Stimulated activated naive B cell treated with anti-CD40 and anti-IgM and Interleukin-4, amounts not matched to agents 10 μg/mL and 1 μg/mL and 100 μg/mL, for 72 hours (primary cell): Measurements from ENCODE around the gene PRKAR1A.
"Not testable (repeated sequence)": the region's sequence is repeated elsewhere in the genome, so short reads cannot be mapped to it uniquely, and the experiment has no call there.

ENCODE experiments used
- ATAC-seq, 2 donors: fragments of 150-1000 bp; cut with Tn5 transposase; replicated peaks; 2 replicates each; pipeline ENCODE4 v1.10.0; 2021; ENCODE audit warnings: moderate library complexity in 1 of 2
- DNase-seq: peaks from one replicate; pipeline ENCODE4 v3.0.0; 2021
- H3K27ac Mint-ChIP-seq: one replicate; pipeline ENCODE4 v1.8.0; 2022; ENCODE audit warnings: mild to moderate bottlenecking, mixed read lengths
- H3K27me3 Mint-ChIP-seq, 2 donors: one replicate each; pipeline ENCODE4 v1.8.0; 2022; ENCODE audit warnings: mixed read lengths in 2 of 2
- H3K36me3 Mint-ChIP-seq, 2 donors: one replicate each; pipeline ENCODE4 v1.8.0; 2022; ENCODE audit warnings: mixed read lengths in 2 of 2, mild to moderate bottlenecking in 1 of 2
- H3K4me1 Mint-ChIP-seq, 2 donors: one replicate each; pipeline ENCODE4 v1.8.0; 2022; ENCODE audit warnings: mixed read lengths in 2 of 2, mild to moderate bottlenecking in 1 of 2
- H3K4me3 Mint-ChIP-seq, 2 donors: one replicate each; pipeline ENCODE4 v1.8.0; 2022; ENCODE audit warnings: mild to moderate bottlenecking in 2 of 2, mixed read lengths in 2 of 2, moderate library complexity in 1 of 2
- H3K9me3 Mint-ChIP-seq, 2 donors: one replicate each; pipeline ENCODE4 v1.8.0; 2022; ENCODE audit warnings: mixed read lengths in 2 of 2, mild to moderate bottlenecking in 1 of 2

The PRKAR1A gene

GRCh38 chr17:68498479-68499326 lies 13.5 kb upstream of the PRKAR1A start:
- H3K9me3 Mint-ChIP-seq: peaks cover 5 to 10% of the 10 kb centered on the region in 2 donors
- H3K4me3 Mint-ChIP-seq: peak overlapping the region; percentile 37 to 38
- ATAC-seq (peak; percentile 31 to 41), DNase-seq (no peak)
- peaks cover 11 to 12% of the 10 kb centered on the region in 2 donors for H3K36me3 Mint-ChIP-seq
- peak overlapping the region; percentile 92 for H3K27ac Mint-ChIP-seq
- H3K27me3 Mint-ChIP-seq: peaks cover 0 to 3% of the 10 kb centered on the region in 2 donors
- H3K4me1 Mint-ChIP-seq: peaks cover 22 to 25% of the 10 kb centered on the region in 2 donors

- ATAC-seq (no peak), DNase-seq (no peak)
- H3K27ac Mint-ChIP-seq: no peak overlapping the region
- H3K9me3 Mint-ChIP-seq: peaks cover 8 to 10% of the 10 kb centered on the region in 2 donors
- H3K4me3 Mint-ChIP-seq: no peak overlapping the region
- H3K4me1 Mint-ChIP-seq: peaks cover 22 to 25% of the 10 kb centered on the region in 2 donors
- peaks cover 11 to 12% of the 10 kb centered on the region in 2 donors for H3K36me3 Mint-ChIP-seq
- H3K27me3 Mint-ChIP-seq: peaks cover 0 to 3% of the 10 kb centered on the region in 2 donors
Observed at GRCh38 chr17:68499587-68499986, 12.6 kb upstream of the PRKAR1A start.

DNA sequence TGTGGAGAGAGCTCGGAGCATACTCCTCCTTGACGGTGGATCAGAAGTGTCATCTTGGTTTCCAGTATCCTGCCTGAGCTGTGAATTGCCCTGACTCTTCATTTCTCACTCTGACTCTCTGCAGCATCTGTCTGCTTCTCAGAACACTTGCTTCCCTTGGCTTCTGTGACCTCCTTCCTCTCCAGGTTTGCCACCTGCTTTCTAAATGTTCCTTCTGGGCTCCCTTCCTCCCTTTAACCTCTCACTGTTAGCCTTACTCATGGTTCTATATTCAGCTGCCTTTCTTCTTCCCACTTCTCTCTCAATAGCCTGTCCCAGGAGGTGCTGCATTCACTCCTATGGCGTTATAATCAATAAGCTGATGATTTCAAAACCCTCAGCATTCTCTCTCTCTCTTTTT lies 11.2 kb upstream of the PRKAR1A start:
- no peak for DNase-seq
- no peak for ATAC-seq
- Mint-ChIP-seq H3K4me3 (no peak overlapping the region), H3K4me1 (peaks cover 22 to 25% of the 10 kb centered on the region in 2 donors), H3K27me3 (peaks cover 0 to 3% of the 10 kb centered on the region in 2 donors), H3K9me3 (peaks cover 8 to 10% of the 10 kb centered on the region in 2 donors), H3K36me3 (peaks cover 11 to 12% of the 10 kb centered on the region in 2 donors), H3K27ac (peak overlapping the region; percentile 1)

DNA sequence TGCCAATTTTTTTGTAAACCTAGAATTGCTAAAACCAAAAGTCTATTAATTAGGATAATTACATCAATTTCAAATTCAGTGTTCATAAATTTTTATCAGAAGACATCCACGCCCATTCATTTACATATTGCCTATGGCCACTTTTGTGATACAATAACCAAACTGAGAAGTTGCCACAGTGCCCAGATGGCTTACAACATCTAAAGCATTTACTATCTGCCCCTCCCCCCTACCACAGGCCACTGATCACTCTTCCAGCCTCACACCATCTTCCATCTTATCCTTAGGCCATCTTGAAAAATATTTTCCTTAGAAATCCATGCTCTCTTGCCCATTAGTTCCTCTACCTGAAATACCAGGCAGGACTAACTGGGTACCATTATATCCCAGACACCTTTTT lies 6.3 kb upstream of the PRKAR1A start:
- Mint-ChIP-seq H3K36me3 (peaks cover 4% of the 10 kb centered on the region in 2 donors), H3K4me1 (peaks cover 6 to 12% of the 10 kb centered on the region in 2 donors), H3K9me3 (peaks cover 5% of the 10 kb centered on the region in 2 donors), H3K27ac (no peak overlapping the region), H3K27me3 (peaks cover 0 to 3% of the 10 kb centered on the region in 2 donors), H3K4me3 (no peak overlapping the region)
- DNase-seq: no peak
- ATAC-seq: no peak

GRCh38 chr17:68507576-68507975 lies 4.7 kb upstream of the PRKAR1A start:
- Mint-ChIP-seq H3K4me1 (peaks cover 3 to 24% of the 10 kb centered on the region in 2 donors), H3K9me3 (peaks cover 0 to 3% of the 10 kb centered on the region in 2 donors), H3K36me3 (no peaks in the 10 kb centered on the region), H3K27ac (no peak overlapping the region), H3K4me3 (no peak overlapping the region), H3K27me3 (no peaks in the 10 kb centered on the region)
- DNase-seq (no peak), ATAC-seq (no peak)

- Mint-ChIP-seq H3K9me3 (peaks cover 0 to 2% of the 10 kb centered on the region in 2 donors), H3K36me3 (peaks cover 7% of the 10 kb centered on the region in 2 donors), H3K4me3 (no peak overlapping the region), H3K27ac (no peak overlapping the region), H3K4me1 (peaks cover 8 to 37% of the 10 kb centered on the region in 2 donors), H3K27me3 (no peaks in the 10 kb centered on the region)
- DNase-seq: no peak
- ATAC-seq: no peak
Observed at GRCh38 chr17:68509141-68510057, 2.8 kb upstream of the PRKAR1A start.

GRCh38 chr17:68511254-68511670 lies 968 bp upstream of the PRKAR1A start:
- Mint-ChIP-seq H3K27ac (peak overlapping the region; percentile 88), H3K9me3 (no peaks in the 10 kb centered on the region), H3K36me3 (peaks cover 12 to 18% of the 10 kb centered on the region in 2 donors), H3K27me3 (no peaks in the 10 kb centered on the region), H3K4me1 (peaks cover 16 to 52% of the 10 kb centered on the region in 2 donors), H3K4me3 (peak overlapping the region; percentile 79 to 96)
- ATAC-seq (no peak), DNase-seq (no peak)

GRCh38 chr17:68511671-68512246 lies 471 bp upstream of the PRKAR1A start:
- Mint-ChIP-seq H3K4me1 (peaks cover 16 to 52% of the 10 kb centered on the region in 2 donors), H3K4me3 (peak overlapping the region; percentile 92 to 96), H3K27me3 (no peaks in the 10 kb centered on the region), H3K36me3 (peaks cover 14 to 20% of the 10 kb centered on the region in 2 donors), H3K27ac (peak overlapping the region; percentile 98), H3K9me3 (no peaks in the 10 kb centered on the region)
- ATAC-seq (peak; percentile 69 to 74), DNase-seq (peak; percentile 76)

DNA sequence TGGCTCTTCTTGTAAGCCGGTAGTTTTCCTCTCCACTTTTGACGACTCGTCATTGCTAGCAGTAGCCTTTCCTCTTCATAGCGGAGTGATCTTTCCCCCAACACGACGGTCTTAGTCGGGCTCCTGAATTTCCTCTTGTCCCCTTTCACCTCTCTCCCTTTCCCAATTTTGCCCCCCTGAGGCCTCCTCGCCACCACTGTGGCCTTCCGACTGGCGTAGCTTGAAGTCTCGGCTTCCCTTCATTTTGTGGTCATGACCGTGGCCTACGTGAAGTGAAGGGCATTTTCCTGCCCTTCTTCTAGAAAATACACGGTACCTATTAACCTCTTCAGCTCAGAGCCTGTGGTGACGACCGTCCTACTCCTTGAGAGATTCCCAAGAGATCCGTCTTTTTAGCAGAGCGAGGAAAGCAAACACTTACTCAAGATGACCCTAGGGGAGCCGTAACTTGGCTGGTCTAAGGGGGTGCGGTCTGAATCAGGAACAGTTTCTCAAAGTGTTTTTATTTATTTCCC lies 787 bp downstream of the PRKAR1A start:
- peaks cover 23 to 32% of the 10 kb centered on the region in 2 donors for H3K36me3 Mint-ChIP-seq
- DNase-seq: no peak
- H3K27ac Mint-ChIP-seq: peak overlapping the region; percentile 97
- no peaks in the 10 kb centered on the region for H3K27me3 Mint-ChIP-seq
- ATAC-seq: peak in 1 of 2 donors; percentile 2
- H3K9me3 Mint-ChIP-seq: no peaks in the 10 kb centered on the region
- H3K4me3 Mint-ChIP-seq: peak overlapping the region; percentile 95 to 96
- peaks cover 16 to 62% of the 10 kb centered on the region in 2 donors for H3K4me1 Mint-ChIP-seq

DNA sequence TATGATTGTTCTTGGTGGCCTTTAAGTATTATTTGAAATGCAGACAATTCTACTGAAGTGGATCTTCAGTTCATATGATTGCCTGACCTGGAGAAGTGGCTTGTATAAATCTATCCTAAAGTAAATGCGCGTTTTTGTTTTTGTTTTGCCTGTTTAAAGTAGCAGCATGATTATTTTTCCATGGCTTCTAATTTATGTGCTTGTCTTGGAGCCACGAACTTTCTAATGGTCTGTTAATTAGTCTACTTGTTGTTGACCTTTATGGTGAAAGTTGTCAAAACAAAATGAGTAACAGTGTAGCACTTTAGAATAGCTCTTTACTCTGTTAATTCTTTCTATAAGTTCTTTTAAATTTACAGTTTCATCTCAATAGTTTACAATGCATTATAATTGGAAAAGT lies 1.7 kb downstream of the PRKAR1A start:
- Mint-ChIP-seq H3K4me1 (peaks cover 18 to 65% of the 10 kb centered on the region in 2 donors), H3K27me3 (no peaks in the 10 kb centered on the region), H3K9me3 (peaks cover 0 to under 1% of the 10 kb centered on the region in 2 donors), H3K36me3 (peaks cover 27 to 39% of the 10 kb centered on the region in 2 donors), H3K4me3 (peak overlapping the region; percentile 95 to 96), H3K27ac (peak overlapping the region; percentile 25)
- ATAC-seq (no peak), DNase-seq (no peak)

DNA sequence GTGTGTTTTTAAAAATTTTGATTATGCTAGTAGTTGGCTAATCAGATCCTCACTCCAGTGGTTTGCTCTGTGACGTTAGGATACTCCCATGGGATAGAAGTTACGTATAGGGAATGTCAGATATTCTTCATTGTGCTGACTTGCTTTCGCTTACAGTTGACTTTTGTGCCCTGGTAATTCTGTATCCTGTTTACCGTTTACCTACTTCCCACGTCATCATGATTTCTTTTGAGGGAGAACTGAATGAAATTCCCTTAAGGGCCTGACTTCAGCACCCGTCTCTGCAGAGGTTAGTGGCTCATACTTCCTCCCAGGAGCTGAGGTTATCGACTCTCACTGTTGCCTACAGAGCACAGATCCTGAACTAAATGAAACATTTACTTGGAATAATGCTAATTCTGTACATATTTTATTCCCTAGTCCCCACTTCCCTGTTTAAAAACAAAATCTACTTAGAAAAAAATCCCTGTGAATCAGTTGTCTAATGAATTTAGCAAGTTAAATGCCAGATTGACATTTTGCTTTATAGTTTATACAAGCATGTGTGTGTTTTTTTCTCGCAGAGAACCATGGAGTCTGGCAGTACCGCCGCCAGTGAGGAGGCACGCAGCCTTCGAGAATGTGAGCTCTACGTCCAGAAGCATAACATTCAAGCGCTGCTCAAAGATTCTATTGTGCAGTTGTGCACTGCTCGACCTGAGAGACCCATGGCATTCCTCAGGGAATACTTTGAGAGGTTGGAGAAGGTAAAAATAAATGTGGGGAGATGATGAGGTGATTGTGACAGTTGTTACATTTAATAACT lies 2.8 kb downstream of the PRKAR1A start:
- peaks cover 34 to 49% of the 10 kb centered on the region in 2 donors for H3K36me3 Mint-ChIP-seq
- no peaks in the 10 kb centered on the region for H3K27me3 Mint-ChIP-seq
- ATAC-seq (no peak), DNase-seq (no peak)
- peak overlapping the region; percentile 82 for H3K27ac Mint-ChIP-seq
- H3K9me3 Mint-ChIP-seq: peaks cover 0 to 3% of the 10 kb centered on the region in 2 donors
- H3K4me1 Mint-ChIP-seq: peaks cover 24 to 70% of the 10 kb centered on the region in 2 donors
- H3K4me3 Mint-ChIP-seq: peak overlapping the region; percentile 22 to 96

DNA sequence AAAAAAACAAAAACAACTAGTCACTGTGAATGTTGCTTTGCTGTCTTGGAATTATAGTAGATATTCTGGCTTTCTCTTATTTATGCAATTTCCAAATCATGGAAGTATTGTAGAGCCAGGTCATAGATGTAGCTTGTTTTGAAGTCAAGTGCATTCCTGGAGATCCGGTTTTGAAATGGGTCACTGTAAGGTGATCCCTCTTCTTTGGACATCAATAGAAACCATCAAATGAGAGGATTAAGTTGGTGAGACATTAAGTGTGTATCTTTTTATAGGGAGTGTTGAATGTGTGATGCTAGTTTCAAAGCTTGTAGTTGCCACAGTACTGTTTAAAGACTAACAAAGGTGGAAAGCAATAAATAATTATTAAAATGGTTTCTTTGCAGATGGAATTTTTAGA lies 4.5 kb downstream of the PRKAR1A start:
- DNase-seq (no peak), ATAC-seq (no peak)
- Mint-ChIP-seq H3K27me3 (no peaks in the 10 kb centered on the region), H3K27ac (no peak overlapping the region), H3K9me3 (peaks cover 0 to 3% of the 10 kb centered on the region in 2 donors), H3K4me1 (peaks cover 22 to 58% of the 10 kb centered on the region in 2 donors), H3K36me3 (peaks cover 35 to 51% of the 10 kb centered on the region in 2 donors), H3K4me3 (no peak overlapping the region)

GRCh38 chr17:68517605-68518004 lies 5.4 kb downstream of the PRKAR1A start:
- Mint-ChIP-seq H3K36me3 (peaks cover 38 to 58% of the 10 kb centered on the region in 2 donors), H3K4me1 (peaks cover 22 to 57% of the 10 kb centered on the region in 2 donors)
- H3K4me3 Mint-ChIP-seq, H3K27me3 Mint-ChIP-seq, H3K9me3 Mint-ChIP-seq, ATAC-seq, DNase-seq, H3K27ac Mint-ChIP-seq: not testable (repeated sequence)
